Mucosa of rectum (tissue), 2 donors: Measurements from ENCODE around the gene PCDHA7.
"Not testable (repeated sequence)": the region's sequence is repeated elsewhere in the genome, so short reads cannot be mapped to it uniquely, and the experiment has no call there.

Source experiments
- H3K27ac ChIP-seq, 2 donors: one replicate each; pipeline ENCODE4 v1.7.0; 2013; ENCODE audit warnings: inconsistent platforms in 2 of 2, low read depth in 2 of 2, low read length in 2 of 2
- H3K27me3 ChIP-seq, 2 donors: one replicate each; pipeline ENCODE4 v1.7.0; 2013; ENCODE audit warnings: low read length in 2 of 2; ENCODE audit not compliant: control insufficient read depth in 2 of 2, insufficient read depth in 2 of 2
- H3K36me3 ChIP-seq, 2 donors: one replicate each; pipeline ENCODE4 v1.7.0; 2013; ENCODE audit warnings: low read length in 2 of 2; ENCODE audit not compliant: control insufficient read depth in 2 of 2, insufficient read depth in 2 of 2
- H3K4me1 ChIP-seq, 2 donors: one replicate each; pipeline ENCODE4 v1.7.0; 2013; ENCODE audit warnings: low read length in 2 of 2, mild to moderate bottlenecking in 1 of 2; ENCODE audit not compliant: control insufficient read depth in 2 of 2, insufficient read depth in 2 of 2
- H3K4me3 ChIP-seq, 2 donors: one replicate each; pipeline ENCODE4 v1.7.0; 2013; ENCODE audit warnings: low read length in 2 of 2
- H3K9ac ChIP-seq, 2 donors: one replicate each; pipeline ENCODE4 v1.7.0; 2013; ENCODE audit warnings: low read length in 2 of 2, low read depth in 1 of 2, mild to moderate bottlenecking in 1 of 2
- H3K9me3 ChIP-seq, 2 donors: one replicate each; pipeline ENCODE4 v1.7.0; 2013; ENCODE audit warnings: low read length in 2 of 2; ENCODE audit not compliant: control insufficient read depth in 2 of 2
- donor health status: healthy.
- donor health status: Normal muscosa, but diverticular disease.

The PCDHA7 gene

DNA sequence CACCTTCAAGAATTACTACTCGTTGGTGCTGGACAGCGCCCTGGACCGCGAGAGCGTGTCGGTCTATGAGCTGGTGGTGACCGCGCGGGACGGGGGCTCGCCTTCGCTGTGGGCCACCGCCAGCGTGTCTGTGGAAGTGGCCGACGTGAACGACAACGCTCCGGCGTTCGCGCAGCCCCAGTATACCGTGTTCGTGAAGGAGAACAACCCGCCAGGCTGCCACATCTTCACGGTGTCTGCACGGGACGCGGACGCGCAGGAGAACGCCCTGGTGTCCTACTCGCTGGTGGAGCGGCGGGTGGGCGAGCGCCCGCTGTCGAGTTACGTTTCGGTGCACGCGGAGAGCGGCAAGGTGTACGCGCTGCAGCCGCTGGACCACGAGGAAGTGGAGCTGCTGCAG, 11.1 kb upstream of the PCDHA7 start:
- H3K9ac ChIP-seq, H3K4me1 ChIP-seq, H3K36me3 ChIP-seq, H3K27me3 ChIP-seq, H3K27ac ChIP-seq, H3K4me3 ChIP-seq, H3K9me3 ChIP-seq: not testable (repeated sequence)

DNA sequence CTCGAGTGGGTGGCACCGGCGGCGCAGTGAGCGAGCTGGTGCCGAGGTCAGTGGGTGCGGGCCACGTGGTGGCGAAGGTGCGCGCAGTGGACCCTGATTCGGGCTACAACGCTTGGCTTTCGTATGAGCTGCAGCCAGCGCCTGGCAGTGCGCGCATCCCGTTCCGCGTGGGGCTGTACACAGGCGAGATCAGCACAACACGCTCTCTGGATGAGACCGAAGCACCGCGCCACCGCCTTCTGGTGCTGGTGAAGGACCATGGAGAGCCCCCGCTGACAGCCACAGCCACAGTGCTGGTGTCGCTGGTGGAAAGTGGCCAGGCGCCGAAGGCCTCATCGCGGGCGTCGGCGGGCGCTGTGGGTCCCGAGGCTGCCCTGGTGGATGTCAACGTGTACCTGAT, 10.6 kb upstream of the PCDHA7 start:
- Histone ChIP-seq H3K9me3 (peaks cover 5% of the 10 kb centered on the region in 2 donors), H3K36me3 (no peaks in the 10 kb centered on the region), H3K4me3 (no peak overlapping the region), H3K27ac (no peak overlapping the region), H3K4me1 (no peaks in the 10 kb centered on the region), H3K27me3 (no peaks in the 10 kb centered on the region), H3K9ac (no peak overlapping the region)

DNA sequence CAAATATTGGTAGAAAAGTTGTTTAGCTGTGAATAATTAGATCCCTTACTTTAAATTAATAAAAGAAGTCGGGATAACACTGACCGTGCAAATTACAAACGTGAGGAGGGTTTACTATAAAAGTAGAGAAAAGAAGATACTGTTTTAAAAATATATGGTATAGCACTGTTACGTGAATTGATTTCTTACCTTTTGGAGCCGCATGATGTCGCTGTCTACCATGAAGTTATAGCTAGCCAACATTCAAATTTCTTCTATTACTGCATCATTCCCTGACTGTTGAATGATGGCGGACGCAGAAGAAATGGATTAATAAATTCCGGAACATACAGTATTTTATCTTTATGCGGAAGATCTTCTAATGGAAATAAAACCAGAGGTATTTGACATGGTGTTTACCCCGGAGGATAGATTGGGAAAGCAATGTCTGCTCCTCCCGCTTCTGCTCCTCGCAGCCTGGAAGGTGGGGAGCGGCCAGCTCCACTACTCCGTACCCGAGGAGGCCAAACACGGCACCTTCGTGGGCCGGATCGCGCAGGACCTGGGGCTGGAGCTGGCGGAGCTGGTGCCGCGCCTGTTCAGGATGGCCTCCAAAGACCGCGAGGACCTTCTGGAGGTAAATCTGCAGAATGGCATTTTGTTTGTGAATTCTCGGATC, 6.2 kb upstream of the PCDHA7 start, which contains the start of gene PCDHA6:
Gene PCDHA6, plus strand, starts transcription at position 257 of the 658 bp plus-strand sequence. Its CDS starts 132 bp downstream, at position 389.
- H3K4me3 ChIP-seq = no peak within 1 kb of the TSS

DNA sequence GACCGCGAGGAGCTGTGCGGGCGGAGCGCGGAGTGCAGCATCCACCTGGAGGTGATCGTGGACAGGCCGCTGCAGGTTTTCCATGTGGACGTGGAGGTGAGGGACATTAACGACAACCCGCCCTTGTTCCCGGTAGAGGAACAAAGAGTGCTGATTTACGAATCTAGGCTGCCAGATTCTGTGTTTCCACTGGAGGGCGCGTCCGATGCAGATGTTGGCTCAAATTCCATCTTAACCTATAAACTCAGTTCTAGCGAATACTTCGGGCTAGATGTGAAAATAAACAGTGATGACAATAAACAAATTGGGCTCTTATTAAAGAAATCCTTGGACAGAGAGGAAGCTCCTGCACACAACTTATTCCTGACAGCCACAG, 5.7 kb upstream of the PCDHA7 start:
- H3K9me3 ChIP-seq = peaks cover 5 to 13% of the 10 kb centered on the region in 2 donors
- no peaks in the 10 kb centered on the region for H3K27me3 ChIP-seq

More for the DNA sequence above, 6.2 kb upstream of the PCDHA7 start, which contains the start of gene PCDHA6:
- H3K4me1 ChIP-seq = no peaks in the 10 kb centered on the region
- no peaks in the 10 kb centered on the region for H3K36me3 ChIP-seq
- no peak within 1 kb of the TSS for H3K27ac ChIP-seq
- H3K9ac ChIP-seq = no peak within 1 kb of the TSS
- no peaks in the 10 kb centered on the region for H3K27me3 ChIP-seq
- peaks cover 5 to 9% of the 10 kb centered on the region in 2 donors for H3K9me3 ChIP-seq

DNA sequence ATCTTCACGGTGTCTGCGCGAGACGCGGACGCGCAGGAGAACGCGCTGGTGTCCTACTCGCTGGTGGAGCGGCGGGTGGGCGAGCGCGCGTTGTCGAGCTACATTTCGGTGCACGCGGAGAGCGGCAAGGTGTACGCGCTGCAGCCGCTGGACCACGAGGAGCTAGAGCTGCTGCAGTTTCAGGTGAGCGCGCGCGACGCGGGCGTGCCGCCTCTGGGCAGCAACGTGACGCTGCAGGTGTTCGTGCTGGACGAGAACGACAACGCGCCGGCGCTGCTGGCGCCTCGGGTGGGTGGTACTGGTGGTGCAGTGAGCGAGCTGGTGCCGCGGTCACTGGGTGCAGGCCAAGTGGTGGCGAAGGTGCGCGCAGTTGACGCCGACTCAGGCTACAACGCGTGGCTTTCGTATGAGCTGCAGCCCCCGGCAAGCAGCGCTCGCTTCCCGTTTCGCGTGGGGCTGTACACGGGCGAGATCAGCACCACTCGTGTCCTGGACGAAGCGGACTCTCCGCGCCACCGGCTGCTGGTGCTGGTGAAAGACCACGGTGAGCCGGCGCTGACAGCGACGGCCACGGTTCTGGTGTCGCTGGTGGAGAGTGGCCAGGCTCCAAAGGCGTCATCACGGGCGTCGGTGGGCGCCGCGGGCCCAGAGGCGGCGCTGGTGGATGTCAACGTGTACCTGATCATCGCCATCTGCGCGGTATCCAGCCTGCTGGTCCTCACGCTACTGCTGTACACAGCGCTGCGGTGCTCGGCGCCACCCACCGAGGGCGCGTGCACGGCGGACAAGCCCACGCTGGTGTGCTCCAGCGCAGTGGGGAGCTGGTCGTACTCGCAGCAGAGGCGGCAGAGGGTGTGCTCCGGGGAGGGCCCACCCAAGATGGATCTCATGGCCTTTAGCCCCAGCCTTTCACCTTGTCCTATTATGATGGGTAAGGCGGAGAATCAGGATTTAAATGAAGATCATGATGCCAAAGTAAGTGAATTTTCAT, 4.3 kb upstream of the PCDHA7 start:
- H3K9ac ChIP-seq, H3K4me1 ChIP-seq, H3K36me3 ChIP-seq, H3K27me3 ChIP-seq, H3K27ac ChIP-seq, H3K4me3 ChIP-seq: not testable (repeated sequence)
- H3K9me3 ChIP-seq = peaks cover 5 to 13% of the 10 kb centered on the region in 2 donors

More for the DNA sequence above, 5.7 kb upstream of the PCDHA7 start:
- Histone ChIP-seq H3K4me1 (no peaks in the 10 kb centered on the region), H3K27ac (no peak overlapping the region), H3K4me3 (no peak overlapping the region), H3K9ac (no peak overlapping the region), H3K36me3 (no peaks in the 10 kb centered on the region)

DNA sequence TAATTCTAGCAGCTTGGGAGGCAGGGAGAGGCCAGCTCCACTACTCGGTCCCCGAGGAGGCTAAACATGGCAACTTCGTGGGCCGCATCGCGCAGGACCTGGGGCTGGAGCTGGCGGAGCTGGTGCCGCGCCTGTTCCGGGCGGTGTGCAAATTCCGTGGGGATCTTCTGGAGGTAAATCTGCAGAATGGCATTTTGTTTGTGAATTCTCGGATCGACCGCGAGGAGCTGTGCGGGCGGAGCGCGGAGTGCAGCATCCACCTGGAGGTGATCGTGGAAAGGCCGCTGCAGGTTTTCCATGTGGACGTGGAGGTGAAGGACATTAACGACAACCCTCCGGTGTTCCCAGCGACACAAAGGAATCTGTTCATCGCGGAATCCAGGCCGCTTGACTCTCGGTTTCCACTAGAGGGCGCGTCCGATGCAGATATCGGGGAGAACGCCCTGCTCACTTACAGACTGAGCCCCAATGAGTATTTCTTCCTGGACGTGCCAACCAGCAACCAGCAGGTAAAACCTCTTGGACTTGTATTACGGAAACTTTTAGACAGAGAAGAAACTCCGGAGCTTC, 455 bp downstream of the PCDHA7 start:
- H3K9ac ChIP-seq, H3K36me3 ChIP-seq, H3K27me3 ChIP-seq, H3K4me3 ChIP-seq, H3K4me1 ChIP-seq, H3K27ac ChIP-seq: not testable (repeated sequence)
- peaks cover 8 to 12% of the 10 kb centered on the region in 2 donors for H3K9me3 ChIP-seq

DNA sequence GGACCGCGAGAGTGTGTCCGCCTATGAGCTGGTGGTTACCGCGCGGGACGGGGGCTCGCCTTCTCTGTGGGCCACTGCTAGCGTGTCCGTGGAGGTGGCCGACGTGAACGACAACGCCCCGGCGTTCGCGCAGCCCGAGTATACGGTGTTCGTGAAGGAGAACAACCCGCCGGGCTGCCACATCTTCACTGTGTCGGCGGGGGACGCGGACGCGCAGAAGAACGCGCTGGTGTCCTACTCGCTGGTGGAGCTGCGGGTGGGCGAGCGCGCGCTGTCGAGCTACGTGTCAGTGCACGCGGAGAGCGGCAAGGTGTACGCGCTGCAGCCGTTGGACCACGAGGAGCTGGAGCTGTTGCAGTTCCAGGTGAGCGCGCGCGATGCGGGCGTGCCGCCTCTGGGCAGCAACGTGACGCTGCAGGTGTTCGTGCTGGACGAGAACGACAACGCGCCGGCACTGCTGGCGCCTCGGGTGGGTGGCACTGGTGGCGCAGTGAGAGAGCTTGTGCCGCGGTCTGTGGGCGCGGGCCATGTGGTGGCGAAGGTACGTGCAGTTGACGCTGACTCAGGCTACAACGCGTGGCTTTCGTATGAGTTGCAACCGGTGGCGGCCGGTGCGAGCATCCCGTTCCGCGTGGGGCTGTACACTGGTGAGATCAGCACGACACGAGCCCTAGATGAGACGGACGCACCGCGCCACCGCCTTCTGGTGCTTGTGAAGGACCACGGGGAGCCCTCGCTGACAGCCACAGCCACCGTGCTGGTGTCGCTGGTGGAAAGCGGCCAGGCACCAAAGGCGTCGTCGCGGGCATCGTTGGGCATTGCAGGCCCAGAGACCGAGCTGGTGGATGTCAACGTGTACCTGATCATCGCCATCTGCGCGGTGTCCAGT, 1.8 kb downstream of the PCDHA7 start:
- H3K27ac ChIP-seq = no peak overlapping the region
- H3K4me1 ChIP-seq = no peaks in the 10 kb centered on the region
- H3K9ac ChIP-seq = no peak overlapping the region
- no peaks in the 10 kb centered on the region for H3K27me3 ChIP-seq
- peaks cover 8 to 12% of the 10 kb centered on the region in 2 donors for H3K9me3 ChIP-seq
- no peaks in the 10 kb centered on the region for H3K36me3 ChIP-seq
- H3K4me3 ChIP-seq = no peak overlapping the region

DNA sequence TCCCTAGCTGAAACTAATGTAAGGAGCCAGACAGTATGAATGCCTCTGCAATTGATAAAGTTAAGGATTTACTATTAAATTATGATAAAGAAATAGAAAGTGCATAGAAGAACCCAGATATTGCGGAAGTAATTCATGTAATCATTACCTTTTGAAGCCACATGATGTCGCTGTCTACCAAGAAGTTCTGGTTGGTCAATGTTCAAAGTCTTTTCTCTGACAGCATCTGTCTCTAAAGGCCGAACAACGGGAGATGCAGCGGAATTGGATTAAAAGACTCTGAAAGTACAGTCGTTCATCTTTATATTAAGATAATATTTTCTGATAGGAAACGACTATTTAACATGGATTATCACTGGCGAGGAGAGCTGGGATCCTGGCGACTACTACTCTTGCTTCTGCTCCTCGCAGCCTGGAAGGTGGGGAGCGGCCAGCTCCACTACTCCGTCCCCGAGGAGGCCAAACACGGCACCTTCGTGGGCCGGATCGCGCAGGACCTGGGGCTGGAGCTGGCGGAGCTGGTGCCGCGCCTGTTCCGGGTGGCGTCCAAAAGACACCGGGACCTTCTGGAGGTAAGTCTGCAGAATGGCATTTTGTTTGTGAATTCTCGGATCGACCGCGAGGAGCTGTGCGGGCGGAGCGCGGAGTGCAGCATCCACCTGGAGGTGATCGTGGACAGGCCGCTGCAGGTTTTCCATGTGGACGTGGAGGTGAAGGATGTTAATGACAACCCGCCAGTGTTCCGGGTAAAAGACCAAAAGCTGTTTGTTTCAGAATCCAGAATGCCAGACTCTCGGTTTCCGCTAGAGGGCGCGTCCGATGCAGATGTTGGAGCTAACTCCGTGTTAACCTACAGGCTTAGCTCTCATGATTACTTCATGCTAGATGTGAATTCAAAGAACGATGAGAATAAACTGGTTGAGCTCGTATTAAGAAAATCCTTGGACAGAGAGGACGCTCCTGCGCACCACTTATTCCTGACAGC, 7.2 kb downstream of the PCDHA7 start, which contains the start of gene PCDHA8:
Gene PCDHA8, plus strand, starts transcription at position 210 of the 985 bp plus-strand sequence. Its CDS starts 135 bp downstream, at position 345.
- no peak within 1 kb of the TSS for H3K4me3 ChIP-seq
- no peaks in the 10 kb centered on the region for H3K36me3 ChIP-seq
- peaks cover 3 to 7% of the 10 kb centered on the region in 2 donors for H3K9me3 ChIP-seq
- no peaks in the 10 kb centered on the region for H3K4me1 ChIP-seq
- H3K9ac ChIP-seq = no peak within 1 kb of the TSS
- no peak within 1 kb of the TSS for H3K27ac ChIP-seq
- no peaks in the 10 kb centered on the region for H3K27me3 ChIP-seq
